ENCODE measurements around the gene KIF26B.

DNA sequence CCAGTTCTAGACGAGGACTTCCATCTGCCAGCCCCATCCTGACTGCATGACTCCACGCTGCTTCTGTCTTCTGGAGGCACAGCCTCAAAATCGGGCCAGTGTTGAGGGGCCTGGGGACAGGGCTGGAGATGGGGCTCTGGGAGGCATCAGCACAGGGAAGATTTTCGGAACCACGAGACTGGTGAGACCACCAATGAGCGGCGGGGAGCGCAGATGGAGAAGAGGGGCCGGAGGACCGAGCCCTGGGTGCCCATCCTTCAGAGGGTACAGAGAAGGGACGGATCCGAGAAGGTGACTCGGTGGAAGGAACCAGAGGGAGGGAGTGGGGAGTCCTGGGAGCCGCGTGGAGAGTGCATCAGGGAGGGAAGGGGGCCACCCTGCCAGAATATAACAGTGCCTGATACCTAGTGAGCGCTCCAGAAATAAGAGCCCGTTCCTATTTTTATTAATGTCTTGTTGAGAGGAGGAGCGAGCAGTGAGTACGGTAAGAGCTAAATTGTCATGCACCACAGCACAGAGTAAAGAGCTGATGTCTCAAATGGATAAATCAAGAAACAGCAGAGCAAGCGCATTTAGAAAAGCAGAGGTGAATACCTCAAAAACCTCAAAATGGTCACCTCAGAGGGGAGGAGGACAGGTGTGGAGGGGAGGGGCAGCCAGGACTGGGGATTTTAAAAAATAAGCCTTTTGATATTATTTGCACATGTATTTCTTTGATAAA lies 26.2 kb upstream of the KIF26B start:
- TF ChIP-seq, protein P1, sequence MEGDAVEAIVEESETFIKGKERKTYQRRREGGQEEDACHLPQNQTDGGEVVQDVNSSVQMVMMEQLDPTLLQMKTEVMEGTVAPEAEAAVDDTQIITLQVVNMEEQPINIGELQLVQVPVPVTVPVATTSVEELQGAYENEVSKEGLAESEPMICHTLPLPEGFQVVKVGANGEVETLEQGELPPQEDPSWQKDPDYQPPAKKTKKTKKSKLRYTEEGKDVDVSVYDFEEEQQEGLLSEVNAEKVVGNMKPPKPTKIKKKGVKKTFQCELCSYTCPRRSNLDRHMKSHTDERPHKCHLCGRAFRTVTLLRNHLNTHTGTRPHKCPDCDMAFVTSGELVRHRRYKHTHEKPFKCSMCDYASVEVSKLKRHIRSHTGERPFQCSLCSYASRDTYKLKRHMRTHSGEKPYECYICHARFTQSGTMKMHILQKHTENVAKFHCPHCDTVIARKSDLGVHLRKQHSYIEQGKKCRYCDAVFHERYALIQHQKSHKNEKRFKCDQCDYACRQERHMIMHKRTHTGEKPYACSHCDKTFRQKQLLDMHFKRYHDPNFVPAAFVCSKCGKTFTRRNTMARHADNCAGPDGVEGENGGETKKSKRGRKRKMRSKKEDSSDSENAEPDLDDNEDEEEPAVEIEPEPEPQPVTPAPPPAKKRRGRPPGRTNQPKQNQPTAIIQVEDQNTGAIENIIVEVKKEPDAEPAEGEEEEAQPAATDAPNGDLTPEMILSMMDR (IDR thresholded peaks at IDR 0.05): no peak
- no peak for TF ChIP-seq POLR2AphosphoS5 (IDR thresholded peaks at IDR 0.05)

Measured in transverse colon (tissue), 4 donors.